ENCODE data around the gene SAMD3. TPM values are rescaled to one million over a fixed set of nuclear protein-coding genes. Genes with fewer than 3 reads are reported as not detected.

The SAMD3 gene
- total RNA-seq, 1 experiment from 2014 or later, result not detected

DNA sequence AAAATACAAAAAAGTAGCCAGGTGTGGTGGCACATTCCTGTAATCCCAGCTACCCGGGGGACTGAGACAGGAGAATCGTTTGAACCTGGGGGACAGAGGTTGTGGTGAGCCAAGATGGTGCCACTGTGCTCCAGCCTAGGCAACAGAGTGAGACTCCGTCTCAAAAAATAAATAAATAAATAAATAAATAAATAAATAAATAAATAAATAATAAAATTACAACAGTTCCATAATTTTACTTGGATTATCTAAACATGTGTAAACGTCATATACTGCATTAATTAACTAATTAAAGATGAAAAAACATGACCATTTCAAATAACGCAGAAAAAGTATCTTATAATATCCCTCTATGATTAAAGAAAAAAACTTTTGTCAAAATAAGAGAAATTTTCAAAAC is 65.8 kb downstream of the SAMD3 start:
- Histone ChIP-seq H3K4me1 (ENCODE audit: control insufficient read depth, insufficient read depth, low read length) (no peaks in the 10 kb centered on the region), H3K4me3 (ENCODE audit: low read depth in 2 of 2, low read length in 2 of 2) (no peak overlapping the region), H3K36me3 (ENCODE audit: control insufficient read depth, insufficient read depth, low read length) (no peaks in the 10 kb centered on the region), H3K9me3 (ENCODE audit: control insufficient read depth, insufficient read depth, low read depth, low read length) (peaks cover 10% of the 10 kb centered on the region), H3K27ac (ENCODE audit: low read length) (no peak overlapping the region), H3K27me3 (ENCODE audit: control insufficient read depth, insufficient read depth, low read length) (no peaks in the 10 kb centered on the region)
- BruUV-seq (replicated peaks), result no TSS peak
- ChIA-PET CTCF (interaction anchor here (0.6 kb wide), 1 partner anchor 25 kb away, joined by 3 read pairs; no protein-coding TSS in a partner anchor), POLR2A (no interaction called here)
- in situ Hi-C loops (cut with HindIII; ENCODE audit: low pct_unique_long_range_greater_than_20kb, low sequenced_read_pairs) (no loop called here), intact Hi-C loops (cut with micrococcal nuclease; ENCODE audit: unreplicated experiment) (no loop called here)
- DNase-seq (ENCODE audit: low read depth, low spot score) (no peak), ATAC-seq (no peak)
- TF ChIP-seq, protein P1, sequence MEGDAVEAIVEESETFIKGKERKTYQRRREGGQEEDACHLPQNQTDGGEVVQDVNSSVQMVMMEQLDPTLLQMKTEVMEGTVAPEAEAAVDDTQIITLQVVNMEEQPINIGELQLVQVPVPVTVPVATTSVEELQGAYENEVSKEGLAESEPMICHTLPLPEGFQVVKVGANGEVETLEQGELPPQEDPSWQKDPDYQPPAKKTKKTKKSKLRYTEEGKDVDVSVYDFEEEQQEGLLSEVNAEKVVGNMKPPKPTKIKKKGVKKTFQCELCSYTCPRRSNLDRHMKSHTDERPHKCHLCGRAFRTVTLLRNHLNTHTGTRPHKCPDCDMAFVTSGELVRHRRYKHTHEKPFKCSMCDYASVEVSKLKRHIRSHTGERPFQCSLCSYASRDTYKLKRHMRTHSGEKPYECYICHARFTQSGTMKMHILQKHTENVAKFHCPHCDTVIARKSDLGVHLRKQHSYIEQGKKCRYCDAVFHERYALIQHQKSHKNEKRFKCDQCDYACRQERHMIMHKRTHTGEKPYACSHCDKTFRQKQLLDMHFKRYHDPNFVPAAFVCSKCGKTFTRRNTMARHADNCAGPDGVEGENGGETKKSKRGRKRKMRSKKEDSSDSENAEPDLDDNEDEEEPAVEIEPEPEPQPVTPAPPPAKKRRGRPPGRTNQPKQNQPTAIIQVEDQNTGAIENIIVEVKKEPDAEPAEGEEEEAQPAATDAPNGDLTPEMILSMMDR (IDR thresholded peaks at IDR 0.05), result no peak
- no peak for TF ChIP-seq TCF7L2 (IDR thresholded peaks at IDR 0.05; ENCODE audit: low read depth, low read length)
- TF ChIP-seq SIN3A (IDR thresholded peaks at IDR 0.05; ENCODE audit: borderline replicate concordance, insufficient read depth, low read depth, low read length), result no peak
- TF ChIP-seq REST (IDR thresholded peaks at IDR 0.05; ENCODE audit: insufficient read depth in 1 of 2, low read depth in 2 of 2, low read length in 1 of 2), result no peak
- TF ChIP-seq POLR2AphosphoS5 (IDR thresholded peaks at IDR 0.05; ENCODE audit: low read depth, low read length), result no peak

DNA sequence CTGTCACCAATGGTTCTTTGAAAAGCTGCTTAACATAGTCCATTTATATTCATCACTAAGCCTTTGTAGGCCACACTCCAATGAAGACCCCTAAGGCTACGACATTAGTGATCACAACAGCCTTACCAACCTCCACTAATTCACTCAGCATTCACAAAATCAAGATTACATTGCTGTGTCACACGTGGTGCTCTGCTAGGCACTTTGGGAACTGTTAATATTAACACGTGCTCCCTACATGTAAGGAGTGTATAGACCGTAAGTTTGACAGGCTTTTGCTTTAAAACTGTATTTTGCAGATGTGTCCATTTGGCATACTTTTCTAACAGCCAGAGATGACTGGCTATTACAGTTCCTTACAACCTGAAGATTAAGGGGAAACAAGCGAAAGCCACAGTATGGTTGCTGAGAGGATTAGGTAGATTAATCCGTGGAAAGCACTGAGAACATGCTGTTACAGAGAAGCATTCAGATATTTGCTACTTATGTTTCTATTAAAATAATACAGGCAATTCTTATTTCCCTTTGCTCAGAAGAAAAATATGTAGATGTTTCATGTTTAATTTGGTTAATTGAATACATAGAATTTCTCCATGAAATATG is 69.7 kb downstream of the SAMD3 start:
- ChIA-PET POLR2A (no interaction called here), CTCF (no interaction called here)
- no peak overlapping the region for H3K27ac ChIP-seq (ENCODE audit: low read length)
- no peaks in the 10 kb centered on the region for H3K4me1 ChIP-seq (ENCODE audit: control insufficient read depth, insufficient read depth, low read length)
- no TSS peak for BruUV-seq (replicated peaks)
- H3K27me3 ChIP-seq (ENCODE audit: control insufficient read depth, insufficient read depth, low read length), result no peaks in the 10 kb centered on the region
- no peaks in the 10 kb centered on the region for H3K36me3 ChIP-seq (ENCODE audit: control insufficient read depth, insufficient read depth, low read length)
- intact Hi-C loops (cut with micrococcal nuclease; ENCODE audit: unreplicated experiment), result no loop called here
- ATAC-seq, result no peak
- no peak for DNase-seq (ENCODE audit: low read depth, low spot score)
- in situ Hi-C loops (cut with HindIII; ENCODE audit: low pct_unique_long_range_greater_than_20kb, low sequenced_read_pairs), result no loop called here
- H3K9me3 ChIP-seq (ENCODE audit: control insufficient read depth, insufficient read depth, low read depth, low read length), result peaks cover 4% of the 10 kb centered on the region; the same call in 1 of the 2 replicates
- H3K4me3 ChIP-seq (ENCODE audit: low read depth in 2 of 2, low read length in 2 of 2), result no peak overlapping the region
- no peak for TF ChIP-seq REST (IDR thresholded peaks at IDR 0.05; ENCODE audit: insufficient read depth in 1 of 2, low read depth in 2 of 2, low read length in 1 of 2)
- no peak for TF ChIP-seq POLR2AphosphoS5 (IDR thresholded peaks at IDR 0.05; ENCODE audit: low read depth, low read length)
- TF ChIP-seq, protein P1 (IDR thresholded peaks at IDR 0.05), result no peak
- TF ChIP-seq TCF7L2 (IDR thresholded peaks at IDR 0.05; ENCODE audit: low read depth, low read length), result no peak
- no peak for TF ChIP-seq SIN3A (IDR thresholded peaks at IDR 0.05; ENCODE audit: borderline replicate concordance, insufficient read depth, low read depth, low read length)

Measured in Panc1 (cell line).